Activated CD4-positive, alpha-beta T cell treated with anti-CD3 and anti-CD28 coated beads, Interleukin-2, amount 50 U/mL, for 24 hours (primary cell): ENCODE data around the gene CDH4.

ENCODE experiments used
- DNase-seq, 2 donors: peaks; one replicate each; pipeline ENCODE4 v3.0.0-alpha.2; 2020; ENCODE audit warnings: low read depth in 1 of 2, low spot score in 1 of 2

Gene CDH4

GRCh38 chr20:61251529-61252393, at the start of gene CDH4:
Gene CDH4 (plus strand): TSS chr20:61252261.
- DNase-seq, result no peak

DNA sequence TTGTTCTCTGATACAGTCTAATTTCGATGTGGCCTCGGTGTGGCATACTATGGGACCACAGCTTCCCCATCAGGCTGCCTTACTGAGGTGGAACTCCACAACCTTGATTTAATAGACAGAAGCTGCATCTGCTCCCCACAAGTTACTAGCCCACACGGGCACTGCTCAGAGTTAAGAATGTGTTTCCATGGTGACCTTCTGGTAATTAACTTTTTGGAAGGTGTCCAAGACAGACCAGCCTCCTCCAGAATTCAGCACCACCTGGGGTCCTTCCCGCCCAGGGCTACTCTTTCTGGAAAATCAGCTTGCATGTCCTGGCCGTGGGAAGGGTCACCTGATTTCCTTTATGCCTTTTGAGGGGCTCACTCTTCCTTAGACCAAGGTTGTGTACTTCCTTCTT, 48.7 kb upstream of the CDH4 start:
- DNase-seq, result no peak

DNA sequence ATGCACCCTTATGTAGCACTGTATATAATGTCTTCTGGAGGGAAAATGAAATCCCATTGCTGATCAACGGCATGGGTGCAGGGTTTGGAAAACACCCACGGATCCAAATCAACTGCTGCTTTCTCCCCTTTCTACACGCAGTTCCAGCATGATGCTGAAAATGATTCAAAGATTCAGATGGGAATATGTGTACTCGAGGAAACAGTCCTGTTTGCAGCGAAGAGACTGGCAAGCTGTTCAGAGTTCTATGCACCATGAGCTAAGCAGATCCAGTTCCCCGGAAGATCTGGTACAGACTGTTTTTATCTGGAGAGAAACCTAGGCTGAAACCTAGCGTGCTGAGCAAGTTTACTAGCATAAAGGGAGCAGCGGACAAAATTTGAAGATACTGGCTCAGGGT, 47.9 kb upstream of the CDH4 start:
- DNase-seq, result no peak

DNA sequence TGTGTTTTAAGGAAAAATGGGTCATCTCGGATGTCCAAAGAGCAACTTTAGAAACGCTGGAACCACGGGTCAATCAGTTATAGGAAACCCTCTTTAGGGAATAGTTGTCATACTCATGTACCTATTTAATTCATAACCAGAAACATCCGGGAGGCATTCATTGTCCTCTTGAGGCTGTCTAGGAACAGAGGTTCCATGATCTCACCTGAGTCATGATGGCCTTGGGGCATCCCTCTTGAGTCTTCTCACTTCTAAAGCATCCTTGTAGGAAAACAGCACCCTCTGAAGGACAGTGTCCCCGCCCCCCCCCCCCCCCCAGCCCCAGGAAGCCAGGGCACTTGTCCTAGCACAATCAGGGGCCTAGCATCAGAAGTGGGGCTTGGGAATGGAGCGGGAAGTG, 46.3 kb upstream of the CDH4 start:
- DNase-seq, result no peak

DNA sequence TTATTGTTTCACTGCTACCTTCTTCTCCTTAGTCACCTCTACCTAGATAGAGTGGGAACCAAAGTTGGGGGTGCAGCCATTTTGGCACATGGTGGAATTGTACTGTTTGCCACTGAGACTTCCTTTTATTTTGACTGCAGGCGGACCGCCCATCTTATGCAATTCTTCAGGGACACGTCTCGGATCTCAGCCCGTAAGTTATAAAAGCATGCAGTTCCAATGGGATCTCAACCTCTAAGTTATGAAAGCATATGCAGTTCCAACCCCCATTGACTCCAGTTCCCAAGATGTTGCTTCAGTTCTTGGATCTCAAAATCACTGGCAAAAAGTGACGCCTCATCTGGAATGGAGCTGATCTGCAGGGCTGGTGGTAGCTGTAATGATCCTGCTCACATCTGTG, 41.2 kb upstream of the CDH4 start:
- no peak for DNase-seq

DNA sequence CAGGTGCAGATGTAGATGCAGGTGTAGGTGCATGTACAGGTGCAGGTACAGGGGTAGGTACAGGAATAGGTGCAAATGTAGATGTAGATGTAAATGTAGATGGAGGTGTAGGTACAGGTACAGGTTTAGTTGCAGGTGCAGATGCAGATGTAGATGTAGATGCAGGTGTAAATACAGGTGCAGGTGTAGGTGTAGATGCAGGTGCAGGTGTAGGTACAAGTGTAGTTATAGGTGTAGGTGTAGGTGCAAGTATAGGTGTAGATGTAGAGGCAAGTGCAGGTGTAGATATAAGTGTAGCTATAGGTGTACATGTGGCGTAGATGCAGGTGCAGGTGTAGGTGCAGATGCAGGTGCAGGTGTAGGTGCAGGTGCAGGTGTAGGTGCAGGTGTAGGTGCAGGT, 34.2 kb upstream of the CDH4 start:
- DNase-seq, result no peak

- DNase-seq, result no peak
Measured at GRCh38 chr20:61219021-61219431, 33.0 kb upstream of the CDH4 start.

GRCh38 chr20:61220131-61220530, 31.9 kb upstream of the CDH4 start:
- no peak for DNase-seq

DNA sequence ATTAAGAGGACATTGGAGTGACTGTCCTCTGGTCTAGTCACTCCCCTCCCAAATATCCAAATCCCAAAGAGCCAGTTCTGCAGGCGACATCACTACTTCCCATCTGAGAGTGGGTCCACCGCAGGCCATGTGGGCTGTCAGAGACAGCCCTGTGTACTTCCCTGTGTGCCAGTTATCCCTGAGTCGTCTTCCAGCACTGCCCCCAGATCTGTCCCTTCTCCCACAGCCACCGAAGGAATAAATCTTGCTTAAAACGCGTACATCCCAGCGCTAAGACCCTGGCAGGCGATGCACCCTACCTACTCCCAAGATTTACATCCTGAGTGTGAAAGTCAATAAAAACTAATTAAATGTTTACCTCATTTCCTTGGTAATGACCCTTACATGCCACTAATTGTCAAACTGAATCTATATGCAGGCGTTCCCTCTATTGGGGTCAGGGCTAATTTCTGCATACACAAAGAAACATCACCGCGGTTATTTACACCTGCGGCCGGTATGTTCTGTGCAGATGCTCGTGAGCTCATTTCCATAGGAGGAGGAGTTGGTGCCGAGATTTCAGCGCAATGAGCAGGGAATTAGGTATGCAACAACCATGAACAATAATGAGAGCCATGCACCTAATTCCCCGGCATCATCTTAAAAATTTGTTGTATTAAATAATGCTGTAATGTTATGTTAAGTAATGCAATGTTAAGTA, 31.3 kb upstream of the CDH4 start:
- no peak for DNase-seq

DNA sequence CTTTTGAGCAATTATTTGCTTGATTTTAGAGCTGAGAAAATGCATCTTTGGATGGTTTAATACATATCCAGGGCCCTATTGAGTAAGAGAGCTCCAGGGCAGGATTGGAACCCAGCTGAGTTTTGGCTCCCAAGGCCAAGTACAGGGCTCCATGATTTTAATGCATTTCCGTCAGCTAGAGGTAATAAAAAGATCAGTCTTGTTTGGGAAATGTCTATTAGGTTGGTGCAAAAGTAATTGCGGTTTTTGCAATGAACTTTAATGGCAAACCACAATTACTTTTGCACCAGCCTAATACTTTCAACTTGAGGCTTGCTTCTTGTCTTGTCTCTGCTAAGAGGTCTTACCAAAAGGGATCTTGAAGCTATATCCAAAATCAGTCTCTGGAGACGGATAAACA, 29.4 kb upstream of the CDH4 start:
- no peak for DNase-seq

- DNase-seq, result no peak
Measured at GRCh38 chr20:61223121-61223520, 28.9 kb upstream of the CDH4 start.

DNA sequence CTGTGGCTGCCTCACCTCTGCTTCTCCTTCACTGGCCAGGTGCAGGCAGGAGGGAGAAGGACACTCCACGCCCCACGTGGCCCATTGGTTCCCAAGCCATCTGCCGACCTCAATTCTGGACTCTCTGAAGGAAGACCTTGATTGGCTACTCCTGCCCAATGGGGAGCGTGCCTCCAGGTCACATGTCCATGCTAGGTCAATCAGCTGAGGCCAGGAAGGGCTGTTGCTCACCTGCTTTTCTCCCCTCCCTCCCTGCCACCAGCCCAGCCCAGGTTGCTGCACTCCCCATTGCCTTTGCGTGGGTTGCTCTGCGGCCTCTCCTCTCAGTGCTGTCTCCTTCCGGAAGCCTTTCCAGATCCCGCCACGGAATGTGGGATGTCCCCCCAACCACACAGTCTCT, 21.9 kb upstream of the CDH4 start:
- DNase-seq, result no peak

- DNase-seq, result no peak
Measured at GRCh38 chr20:61233590-61233989, 18.5 kb upstream of the CDH4 start.

DNA sequence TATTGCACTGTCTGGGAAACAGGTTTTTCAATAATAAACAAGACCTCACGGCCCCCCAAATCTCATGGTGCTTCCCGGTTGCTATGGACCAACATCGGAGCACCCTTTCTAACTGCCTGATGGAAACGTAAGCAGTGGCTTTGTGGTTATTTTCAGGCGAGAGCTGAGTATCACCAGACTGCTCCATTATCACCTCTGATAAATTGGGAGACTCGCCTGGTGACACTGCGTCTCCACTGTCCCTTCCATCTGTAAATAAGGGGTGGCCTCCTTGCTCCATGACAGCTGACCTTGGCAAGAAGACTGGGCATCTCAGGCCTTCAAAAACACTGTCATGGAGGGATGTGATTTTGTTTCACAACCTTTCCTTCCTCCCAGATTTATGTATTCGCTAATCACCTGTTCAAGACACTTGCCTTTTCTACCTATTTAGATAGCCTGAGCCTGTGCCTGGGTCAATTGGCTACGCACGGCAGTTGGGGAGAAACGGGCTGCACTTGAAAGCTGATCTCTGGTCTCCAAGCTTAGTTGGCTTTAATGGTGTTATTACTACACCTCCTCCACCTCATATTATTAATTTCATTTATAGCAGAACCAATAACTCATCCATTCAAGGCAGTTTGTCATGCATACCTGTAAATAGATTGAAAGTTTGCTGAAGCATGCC, 17.7 kb upstream of the CDH4 start:
- no peak for DNase-seq

- DNase-seq, result no peak
Measured at GRCh38 chr20:61236713-61237112, 15.3 kb upstream of the CDH4 start.

GRCh38 chr20:61238813-61239212, 13.2 kb upstream of the CDH4 start:
- DNase-seq, result no peak

GRCh38 chr20:61240814-61241213, 11.2 kb upstream of the CDH4 start:
- no peak for DNase-seq

- no peak for DNase-seq
Measured at GRCh38 chr20:61244213-61244612, 7.8 kb upstream of the CDH4 start.

GRCh38 chr20:61246269-61246668, 5.8 kb upstream of the CDH4 start:
- no peak for DNase-seq

DNA sequence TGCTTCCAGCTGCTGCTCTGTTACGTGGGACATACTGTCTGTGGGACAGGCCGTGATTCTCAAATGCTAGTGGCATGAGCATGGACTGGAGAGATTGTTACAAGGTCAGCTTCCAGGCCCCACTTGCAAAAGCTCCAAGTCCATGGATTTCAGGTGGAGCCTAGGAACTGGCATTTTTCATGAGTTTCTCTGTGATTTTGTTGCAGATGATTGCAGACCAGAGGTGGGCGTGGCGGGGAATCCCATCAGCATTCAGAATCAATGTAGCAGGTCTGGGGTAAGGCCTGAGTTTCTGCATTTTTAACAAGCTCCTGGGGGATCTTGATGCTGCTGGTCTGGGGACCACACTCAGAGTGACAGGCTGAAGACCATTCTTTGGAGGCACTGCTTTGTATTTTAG, 2.4 kb upstream of the CDH4 start:
- no peak for DNase-seq

DNA sequence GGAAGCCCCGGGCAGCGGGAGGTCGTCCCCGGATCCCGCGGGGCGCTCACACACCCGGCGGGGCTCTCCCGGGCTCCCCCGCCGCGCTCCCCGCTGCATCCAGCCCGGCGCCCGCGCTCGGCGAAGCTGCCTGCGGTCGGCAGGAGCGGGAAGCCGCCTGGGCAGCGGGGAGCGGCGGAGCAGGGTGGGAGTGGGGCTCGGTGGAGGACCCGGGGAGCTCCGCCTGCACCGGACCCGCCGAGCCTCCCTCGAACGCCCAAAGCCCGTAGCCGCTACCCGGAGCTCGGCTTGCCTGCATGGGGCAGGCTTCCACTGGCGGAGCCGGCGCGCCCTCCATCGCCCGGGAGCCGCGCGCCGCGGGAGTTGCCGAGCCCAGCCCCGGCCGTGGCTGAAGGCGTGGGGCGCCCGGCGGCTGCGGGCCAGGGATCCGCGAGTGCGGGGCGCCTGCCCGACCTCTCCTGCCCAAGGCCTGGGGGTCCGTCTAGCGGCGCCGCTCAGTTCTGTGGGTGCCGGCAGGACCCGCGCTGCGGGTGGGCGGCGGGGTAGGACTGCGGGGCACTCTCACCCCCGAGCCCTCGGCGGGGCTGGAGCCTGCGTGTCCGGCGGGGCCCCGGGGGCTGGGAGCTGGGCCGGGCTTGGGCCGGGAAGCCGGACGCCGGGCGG, 671 bp downstream of the CDH4 start:
- no peak for DNase-seq

DNA sequence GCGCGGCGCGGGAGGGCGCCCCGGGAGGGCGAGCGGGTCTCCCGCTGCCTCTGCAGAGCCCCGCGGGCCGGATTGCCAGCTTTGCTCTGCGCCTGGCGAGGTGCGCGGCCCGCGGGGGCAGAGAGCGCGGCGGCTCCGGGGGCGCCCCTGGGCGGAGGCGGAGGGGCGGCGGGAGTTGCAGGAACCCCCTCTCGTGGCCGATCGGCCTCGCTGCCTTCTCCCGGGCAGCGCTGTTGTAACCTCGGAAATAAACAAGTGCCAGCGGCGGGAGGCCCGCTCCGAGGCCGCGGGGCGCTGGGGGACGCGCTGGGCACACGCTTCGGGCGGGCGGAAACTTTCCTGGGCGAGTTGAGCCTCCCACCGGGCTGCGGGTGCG, 1.2 kb downstream of the CDH4 start:
- DNase-seq, result no peak
